ENCODE measurements around the gene FZR1.

The FZR1 gene

GRCh38 chr19:3533563-3534216 lies 27.6 kb downstream of the FZR1 start:
- DNase-seq = no peak

GRCh38 chr19:3534375-3535234 lies 28.5 kb downstream of the FZR1 start:
- no peak for DNase-seq

GRCh38 chr19:3535235-3535535 lies 29.1 kb downstream of the FZR1 start:
- DNase-seq = no peak

DNA sequence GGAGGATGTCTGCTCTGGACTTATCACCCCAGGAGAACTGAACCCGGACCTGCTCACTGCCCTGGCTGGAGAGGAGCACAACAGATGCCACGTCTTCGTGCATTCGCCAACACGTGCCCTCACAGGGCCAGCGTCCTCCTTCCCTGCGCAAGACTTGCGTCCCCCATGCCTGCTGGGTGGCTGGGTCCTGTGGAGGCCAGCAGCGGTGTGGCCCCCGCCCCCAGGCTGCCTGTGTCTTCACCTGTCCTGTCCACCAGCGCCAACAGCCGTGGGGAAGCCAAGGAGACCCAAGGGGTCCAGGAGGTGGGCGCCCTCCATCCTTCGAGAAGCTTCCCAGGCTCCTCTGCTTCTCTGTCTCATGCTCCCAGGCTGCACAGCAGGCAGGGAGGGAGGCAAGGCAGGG lies 29.5 kb downstream of the FZR1 start:
- no peak for DNase-seq

DNA sequence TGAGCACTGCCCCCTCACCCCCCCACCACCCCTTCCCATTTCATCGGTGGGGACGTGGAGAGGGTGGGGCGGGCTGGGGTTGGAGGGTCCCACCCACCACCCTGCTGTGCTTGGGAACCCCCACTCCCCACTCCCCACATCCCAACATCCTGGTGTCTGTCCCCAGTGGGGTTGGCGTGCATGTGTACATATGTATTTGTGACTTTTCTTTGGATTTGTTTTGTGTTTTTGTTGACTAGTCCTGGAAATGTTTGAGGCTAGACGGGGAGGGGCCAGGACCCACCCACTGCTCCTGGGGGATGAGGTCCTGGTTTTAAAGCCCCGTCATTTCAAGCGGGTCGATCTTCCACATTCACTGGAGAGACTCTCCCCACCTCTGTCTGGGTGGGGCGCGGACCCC lies 29.9 kb downstream of the FZR1 start:
- no peak for DNase-seq

GRCh38 chr19:3536429-3537100 lies 30.5 kb downstream of the FZR1 start:
- no peak for DNase-seq

- DNase-seq = no peak
These were observed 31.0 kb downstream of the FZR1 start for GRCh38 chr19:3537101-3537437.

DNA sequence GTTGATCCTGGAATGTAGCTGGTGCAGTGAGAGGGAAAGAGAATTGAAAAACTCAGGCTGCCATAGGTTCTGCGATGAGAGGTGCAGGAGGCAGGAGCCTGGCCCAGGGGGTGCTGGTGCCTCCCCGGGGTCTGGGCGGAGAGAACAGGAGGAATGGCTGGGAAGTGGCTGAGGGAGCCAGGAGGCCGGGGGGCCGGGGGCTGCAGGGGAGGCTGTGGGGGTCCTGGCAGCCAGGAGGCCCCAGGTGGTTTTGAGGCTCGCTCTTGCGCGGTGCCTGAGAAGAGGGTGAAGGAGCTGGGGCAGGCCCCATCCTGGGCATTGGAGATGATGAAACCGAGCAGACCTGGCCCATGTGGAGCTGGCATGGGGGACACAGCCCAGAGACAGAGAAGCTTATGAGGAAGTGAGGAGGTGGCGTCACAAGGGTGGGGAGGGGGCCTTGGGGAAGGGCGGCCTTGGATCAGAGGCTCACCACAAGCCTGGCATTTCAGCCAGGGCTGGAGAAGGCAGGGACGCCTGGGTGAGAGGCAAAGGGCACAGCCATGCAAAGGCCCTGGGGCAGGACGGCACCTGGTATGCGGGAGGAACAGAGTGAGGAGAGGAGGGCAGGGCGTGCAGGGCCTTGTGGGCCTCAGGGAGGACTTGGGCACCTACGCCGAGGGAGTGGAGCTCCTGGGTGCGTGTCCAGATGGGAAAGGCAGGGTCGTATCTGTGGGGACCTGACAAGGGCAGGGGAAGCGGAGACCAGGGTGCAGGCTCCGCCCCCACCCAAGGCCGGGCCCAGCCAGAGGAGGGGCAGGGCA lies 31.5 kb downstream of the FZR1 start:
- no peak for DNase-seq

DNA sequence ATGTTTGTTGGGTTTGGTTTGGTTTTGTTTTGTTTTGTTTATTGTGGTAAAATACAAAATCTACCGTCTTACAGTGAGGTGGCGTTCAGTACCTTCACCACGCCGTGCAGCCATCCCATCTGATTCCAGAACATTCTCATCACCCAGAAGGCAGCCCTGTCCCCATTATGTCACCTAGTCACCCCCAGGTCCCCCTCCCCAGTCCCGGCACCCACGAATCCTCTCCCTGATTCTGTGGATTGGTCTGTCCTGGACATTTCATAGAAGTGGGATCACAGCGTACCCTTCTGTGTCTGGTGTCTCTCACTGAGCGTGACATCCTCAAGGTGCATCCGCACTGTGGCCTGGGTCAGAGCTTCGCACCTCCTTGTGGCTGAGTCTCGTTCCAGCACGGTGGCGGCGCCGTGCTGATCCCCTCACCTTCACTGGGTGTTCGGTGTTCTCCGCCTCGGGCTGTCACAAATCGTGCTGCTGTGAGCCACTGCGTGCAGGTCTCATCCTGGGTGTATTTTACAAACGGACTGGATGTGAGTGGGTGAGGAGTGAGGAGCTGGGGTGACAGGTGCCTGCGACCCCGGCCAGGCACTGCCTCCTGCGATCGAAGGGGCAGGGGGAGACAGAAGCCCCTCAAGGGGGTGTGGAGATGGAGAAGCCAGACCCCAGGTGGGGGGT lies 32.3 kb downstream of the FZR1 start:
- no peak for DNase-seq

DNA sequence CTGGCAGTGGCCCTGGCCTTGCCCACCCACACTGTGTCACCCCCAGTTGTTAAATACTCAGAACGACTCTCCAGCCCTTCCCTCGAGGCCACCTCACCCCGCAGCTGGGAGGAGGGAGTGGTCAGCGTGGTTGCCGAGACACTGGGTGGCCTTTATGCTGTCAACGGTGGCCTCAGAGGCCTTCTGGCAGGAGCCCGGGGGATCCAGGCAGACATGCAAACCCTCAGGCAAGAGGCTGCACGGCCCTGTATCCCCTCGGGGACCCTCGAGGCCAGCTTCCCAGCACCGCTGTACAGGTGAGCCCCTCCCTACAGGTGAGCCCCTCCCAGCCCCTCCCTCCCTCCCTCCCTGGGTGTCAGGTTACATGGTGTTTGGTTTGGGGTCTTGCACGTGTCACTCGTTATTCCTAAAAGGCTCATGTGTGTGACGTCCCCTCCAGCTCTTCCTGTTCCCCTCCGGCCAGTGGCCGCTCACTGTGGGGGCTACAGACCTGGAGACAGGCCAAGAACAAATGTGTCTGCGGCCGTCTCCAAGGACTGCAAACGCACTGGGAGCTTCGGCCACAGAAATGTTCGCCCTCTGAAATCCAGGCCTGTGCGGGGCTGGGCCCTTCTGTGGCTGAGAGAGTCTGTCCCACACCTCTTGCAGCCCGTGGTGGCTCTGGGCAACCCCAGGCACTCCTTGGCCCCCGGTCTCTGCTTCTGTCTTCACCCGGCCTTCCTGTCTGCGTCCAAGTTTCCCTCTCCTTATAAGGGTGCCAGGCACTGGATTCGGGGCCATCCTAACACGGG lies 33.0 kb downstream of the FZR1 start, which contains the start of gene TEKTIP1:
TSS of gene TEKTIP1 (plus strand) at position 210 of the 791 bp plus-strand sequence. CDS start at position 214, 4 bp downstream.
- no peak for DNase-seq

- DNase-seq = no peak
These were observed 33.6 kb downstream of the FZR1 start for GRCh38 chr19:3539756-3540118.

DNA sequence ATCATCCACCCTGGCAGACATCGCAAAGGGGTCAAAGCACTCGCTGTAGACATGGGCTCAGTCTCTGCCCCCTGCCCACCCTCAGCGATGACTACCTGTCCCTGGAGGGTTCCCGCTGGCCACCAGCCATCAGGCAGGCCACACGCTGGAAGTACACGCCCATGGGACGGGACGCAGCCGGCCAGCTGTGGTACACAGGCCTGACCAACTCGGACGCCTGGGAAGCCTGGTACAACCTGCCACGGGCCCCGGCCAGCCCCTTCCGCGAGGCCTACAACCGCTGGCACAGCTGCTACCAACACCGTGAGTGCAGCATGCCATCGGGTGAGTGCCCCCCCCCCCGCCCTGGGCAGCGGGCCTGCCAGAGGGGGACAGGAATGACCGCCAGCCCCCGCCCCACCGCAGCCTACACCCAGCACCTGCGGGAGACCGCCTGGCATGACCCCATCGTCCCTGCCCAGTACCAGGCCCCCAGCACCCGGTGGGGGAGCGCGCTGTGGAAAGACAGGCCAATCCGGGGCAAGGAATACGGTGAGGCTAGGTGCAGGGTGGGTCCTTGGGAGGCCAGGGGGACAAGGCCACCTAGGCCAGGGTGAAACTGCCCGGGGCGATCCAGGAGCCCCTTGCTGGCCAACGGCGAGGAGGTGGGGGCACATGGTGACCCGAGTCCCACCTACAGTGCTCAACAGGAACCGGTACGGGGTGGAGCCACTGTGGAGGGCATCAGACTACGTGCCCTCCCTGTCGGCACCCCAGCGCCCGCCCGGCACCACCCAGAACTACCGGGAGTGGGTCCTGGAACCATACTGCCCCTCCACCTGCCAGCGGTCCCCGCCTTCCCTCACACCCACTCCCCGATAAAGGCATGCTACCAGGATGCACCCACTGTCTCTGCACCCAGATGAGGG lies 37.3 kb downstream of the FZR1 start:
- no peak for DNase-seq

GRCh38 chr19:3544058-3544376 lies 37.9 kb downstream of the FZR1 start:
- no peak for DNase-seq

GRCh38 chr19:3544742-3545668 lies 38.9 kb downstream of the FZR1 start:
- peak; percentile 65 for DNase-seq

DNA sequence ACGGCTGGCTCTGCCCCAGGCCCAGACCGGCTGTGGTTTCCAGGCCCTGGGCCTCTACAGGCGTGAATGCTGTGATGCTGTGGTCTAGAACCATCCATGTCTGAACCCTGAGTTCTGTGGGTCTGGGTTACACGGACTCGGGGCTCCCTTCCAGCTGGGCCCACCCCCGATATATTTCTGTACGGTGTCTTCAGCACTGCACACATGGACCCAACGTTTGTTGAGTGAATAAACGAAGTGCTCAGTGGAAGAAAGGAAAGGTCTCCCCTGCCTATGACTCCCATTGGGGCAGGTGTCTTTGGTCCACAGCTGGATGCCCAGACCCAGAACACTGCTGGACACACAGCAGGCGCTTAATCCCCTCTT lies 39.5 kb downstream of the FZR1 start:
- no peak for DNase-seq

- no peak for DNase-seq
These were observed 40.0 kb downstream of the FZR1 start for GRCh38 chr19:3546119-3546518.

- DNase-seq = no peak
These were observed 41.2 kb downstream of the FZR1 start for GRCh38 chr19:3547301-3547731.

DNA sequence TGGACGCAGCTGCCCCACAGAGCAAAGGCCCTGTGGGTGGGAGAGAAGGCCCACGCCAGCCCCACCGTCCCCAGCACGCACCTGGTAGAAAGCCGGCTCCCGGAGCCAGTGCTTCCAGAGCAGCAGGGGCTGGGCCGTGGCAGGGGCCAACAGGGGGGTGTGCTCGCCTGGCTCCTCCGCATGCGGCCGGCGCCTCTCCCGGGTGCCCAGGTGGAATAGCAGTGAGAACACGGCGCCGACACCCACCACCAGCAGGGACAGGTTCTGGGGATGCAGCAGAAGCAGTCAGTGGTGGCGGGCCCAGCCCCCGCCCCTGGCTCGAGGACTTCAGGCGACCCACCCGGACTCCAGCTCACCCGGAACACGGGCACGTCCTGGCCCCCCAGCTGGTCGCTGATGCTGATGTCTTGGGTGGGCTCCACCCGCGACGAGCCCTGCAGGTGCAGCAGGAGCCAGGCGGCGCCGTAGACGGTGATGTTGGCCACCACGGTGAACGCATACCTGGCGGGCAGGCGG lies 41.7 kb downstream of the FZR1 start:
- no peak for DNase-seq

DNA sequence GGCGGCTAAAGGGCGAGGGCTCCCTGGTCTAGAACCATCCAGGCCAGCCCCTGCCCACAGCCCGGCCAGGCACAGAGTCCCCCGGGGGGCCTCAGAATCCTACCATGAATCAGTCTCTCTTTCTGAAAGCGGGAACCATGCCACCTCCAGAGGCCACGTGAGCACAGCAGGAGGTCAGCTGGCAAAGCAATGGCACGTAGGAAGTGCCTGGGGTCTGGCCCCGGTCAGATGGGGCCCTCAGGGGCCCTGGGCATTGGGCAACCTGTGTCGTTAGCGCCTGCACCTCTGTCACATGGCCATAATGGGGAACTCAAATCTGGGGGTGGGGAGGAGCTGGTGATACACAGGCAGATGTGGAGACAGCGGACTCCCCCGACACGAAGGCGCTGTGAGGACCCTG lies 42.5 kb downstream of the FZR1 start:
- peak; percentile 73 for DNase-seq

GRCh38 chr19:3549816-3550215 lies 43.7 kb downstream of the FZR1 start:
- DNase-seq = no peak

Measured in CD4-positive, alpha-beta T cell treated with Interleukin-15 for 1 hour (primary cell).